SK-N-MC (cell line): ENCODE results near the gene KIF26B.

ENCODE experiments used
- EZH2 ChIP-seq: fragments of 200-600 bp; sonication (generic); IDR thresholded peaks from one replicate; pipeline ENCODE4 v1.6.1; 2017; ENCODE audit warnings: antibody characterized with exemption
- FOXP2 ChIP-seq: optimal IDR thresholded peaks from 2 replicates; pipeline ENCODE3; 2011; ENCODE audit warnings: mild to moderate bottlenecking, moderate library complexity; ENCODE audit not compliant: insufficient read depth; ENCODE audit errors: extremely low read length, control extremely low read depth
- POLR2AphosphoS5 ChIP-seq: IDR thresholded peaks from 2 replicates; pipeline ENCODE4 v1.6.1; 2012; ENCODE audit warnings: mild to moderate bottlenecking, low read depth, low read length, borderline replicate concordance

GRCh38 chr1:245393694-245394093 is 238.9 kb downstream of the KIF26B start:
- TF ChIP-seq EZH2 (no peak), POLR2AphosphoS5 (no peak), FOXP2 (no peak)
